C4-2B (cell line): ENCODE measurements around the gene C1orf159.

Experiments used
- H3K27ac ChIP-seq: fragments of 450-650 bp; 2 replicates; pipeline ENCODE4 v1.5.1; 2017
- ZFX ChIP-seq: fragments of 450-650 bp; IDR thresholded peaks from 2 replicates; pipeline ENCODE4 v1.6.1; 2017
- TF ChIP-seq, protein P1 (sequence below): fragments of 450-650 bp; conservative IDR thresholded peaks from 2 replicates; pipeline ENCODE4 v1.5.1; 2017; ENCODE audit warnings: mild to moderate bottlenecking

Gene C1orf159

DNA sequence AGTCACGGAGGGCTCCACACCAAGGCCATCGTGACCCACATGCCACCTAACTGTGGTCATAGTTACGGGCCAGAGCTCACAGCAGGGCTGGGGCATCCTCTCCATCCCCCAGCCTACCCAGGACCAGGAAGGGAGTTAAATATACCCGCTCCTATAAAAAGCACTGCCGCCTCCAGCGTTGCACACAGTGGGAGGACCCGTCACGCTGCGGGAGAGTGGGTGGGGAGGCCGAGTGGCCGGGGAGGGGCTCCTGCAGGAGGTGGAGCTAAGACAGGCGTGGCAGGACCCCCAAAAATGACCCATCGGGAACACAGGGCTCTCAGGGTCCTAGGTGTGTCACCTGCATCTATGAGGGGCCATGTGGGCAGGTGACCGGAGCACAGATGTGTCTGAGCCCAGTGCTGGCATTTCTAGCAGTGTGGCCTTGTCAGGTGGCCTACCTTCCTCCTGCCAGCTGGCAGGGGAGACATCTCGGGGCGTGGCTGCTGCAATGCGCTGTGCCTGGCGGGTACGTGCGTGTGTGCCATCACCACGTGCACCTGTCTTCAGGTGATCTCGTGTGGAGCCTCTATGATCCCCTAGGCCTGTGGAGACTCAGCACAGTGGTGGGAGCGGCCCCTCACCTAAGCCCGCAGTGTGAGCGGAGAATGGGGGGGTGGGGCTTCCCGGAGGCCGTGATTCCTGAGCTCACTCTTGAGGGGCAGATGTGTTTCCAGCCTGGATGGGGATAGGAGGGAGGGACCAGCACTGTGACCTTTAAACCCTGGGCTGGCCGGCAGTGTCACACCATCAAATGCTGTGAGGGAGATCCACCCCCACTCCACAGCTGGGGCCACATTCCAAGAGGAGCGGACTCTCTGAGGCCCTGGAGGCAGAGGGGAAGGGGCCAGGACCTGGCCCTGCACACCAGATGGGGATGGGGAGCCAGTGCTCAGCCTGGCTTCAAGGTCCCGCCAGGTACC lies 78.2 kb downstream of the C1orf159 start:
- H3K27ac ChIP-seq: no peak overlapping the region
- TF ChIP-seq, protein P1, sequence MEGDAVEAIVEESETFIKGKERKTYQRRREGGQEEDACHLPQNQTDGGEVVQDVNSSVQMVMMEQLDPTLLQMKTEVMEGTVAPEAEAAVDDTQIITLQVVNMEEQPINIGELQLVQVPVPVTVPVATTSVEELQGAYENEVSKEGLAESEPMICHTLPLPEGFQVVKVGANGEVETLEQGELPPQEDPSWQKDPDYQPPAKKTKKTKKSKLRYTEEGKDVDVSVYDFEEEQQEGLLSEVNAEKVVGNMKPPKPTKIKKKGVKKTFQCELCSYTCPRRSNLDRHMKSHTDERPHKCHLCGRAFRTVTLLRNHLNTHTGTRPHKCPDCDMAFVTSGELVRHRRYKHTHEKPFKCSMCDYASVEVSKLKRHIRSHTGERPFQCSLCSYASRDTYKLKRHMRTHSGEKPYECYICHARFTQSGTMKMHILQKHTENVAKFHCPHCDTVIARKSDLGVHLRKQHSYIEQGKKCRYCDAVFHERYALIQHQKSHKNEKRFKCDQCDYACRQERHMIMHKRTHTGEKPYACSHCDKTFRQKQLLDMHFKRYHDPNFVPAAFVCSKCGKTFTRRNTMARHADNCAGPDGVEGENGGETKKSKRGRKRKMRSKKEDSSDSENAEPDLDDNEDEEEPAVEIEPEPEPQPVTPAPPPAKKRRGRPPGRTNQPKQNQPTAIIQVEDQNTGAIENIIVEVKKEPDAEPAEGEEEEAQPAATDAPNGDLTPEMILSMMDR: no peak
- TF ChIP-seq ZFX: no peak

DNA sequence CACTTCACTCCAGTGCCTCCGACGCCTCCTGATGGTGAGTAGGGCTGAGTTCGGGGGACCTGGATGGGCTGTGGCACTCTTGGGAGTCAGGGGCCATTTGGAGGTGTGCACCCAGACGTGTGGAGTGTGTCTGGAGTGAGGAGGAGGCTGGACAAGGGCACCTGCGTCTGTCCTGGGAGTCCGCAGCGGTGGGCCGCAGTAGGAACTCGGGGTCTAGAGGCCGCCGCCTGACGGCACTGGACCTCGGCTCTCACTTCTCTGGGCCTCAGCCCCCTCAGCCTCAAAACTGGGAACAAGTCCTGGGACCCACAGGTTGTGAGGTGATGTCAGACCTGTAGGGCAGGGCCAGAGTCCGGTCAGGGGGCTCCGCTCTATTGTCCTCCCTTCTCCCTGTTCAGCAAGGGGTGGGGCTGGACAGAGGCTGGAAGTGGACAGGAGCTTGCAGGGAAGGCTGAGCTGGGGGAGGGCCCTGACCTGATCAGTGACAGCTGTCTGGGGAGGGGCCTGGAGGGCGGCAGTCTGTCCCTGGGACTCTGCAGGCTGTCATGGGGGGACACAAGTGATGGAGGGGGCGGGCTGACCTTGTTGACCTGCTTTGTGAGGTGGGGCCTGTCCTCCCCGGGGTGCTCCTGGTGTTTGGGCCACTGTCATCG lies 80.5 kb downstream of the C1orf159 start:
- no peak overlapping the region for H3K27ac ChIP-seq
- TF ChIP-seq, protein P1: no peak
- no peak for TF ChIP-seq ZFX

DNA sequence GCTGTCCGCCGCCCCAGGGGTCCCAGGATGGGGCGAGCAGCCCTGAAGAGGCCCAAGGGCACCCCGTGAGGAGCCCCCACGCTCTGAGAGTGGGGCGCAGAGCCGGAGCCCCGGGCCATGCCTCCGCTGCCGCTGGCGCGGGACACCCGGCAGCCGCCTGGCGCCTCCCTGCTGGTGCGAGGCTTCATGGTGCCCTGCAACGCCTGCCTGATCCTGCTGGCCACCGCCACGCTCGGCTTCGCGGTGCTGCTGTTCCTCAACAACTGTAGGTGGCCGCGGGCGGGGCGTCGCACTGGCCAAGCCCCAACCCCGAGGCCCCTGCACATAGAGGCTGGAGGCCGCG lies 81.5 kb downstream of the C1orf159 start:
- no peak for TF ChIP-seq ZFX
- TF ChIP-seq, protein P1: no peak
- no peak overlapping the region for H3K27ac ChIP-seq

DNA sequence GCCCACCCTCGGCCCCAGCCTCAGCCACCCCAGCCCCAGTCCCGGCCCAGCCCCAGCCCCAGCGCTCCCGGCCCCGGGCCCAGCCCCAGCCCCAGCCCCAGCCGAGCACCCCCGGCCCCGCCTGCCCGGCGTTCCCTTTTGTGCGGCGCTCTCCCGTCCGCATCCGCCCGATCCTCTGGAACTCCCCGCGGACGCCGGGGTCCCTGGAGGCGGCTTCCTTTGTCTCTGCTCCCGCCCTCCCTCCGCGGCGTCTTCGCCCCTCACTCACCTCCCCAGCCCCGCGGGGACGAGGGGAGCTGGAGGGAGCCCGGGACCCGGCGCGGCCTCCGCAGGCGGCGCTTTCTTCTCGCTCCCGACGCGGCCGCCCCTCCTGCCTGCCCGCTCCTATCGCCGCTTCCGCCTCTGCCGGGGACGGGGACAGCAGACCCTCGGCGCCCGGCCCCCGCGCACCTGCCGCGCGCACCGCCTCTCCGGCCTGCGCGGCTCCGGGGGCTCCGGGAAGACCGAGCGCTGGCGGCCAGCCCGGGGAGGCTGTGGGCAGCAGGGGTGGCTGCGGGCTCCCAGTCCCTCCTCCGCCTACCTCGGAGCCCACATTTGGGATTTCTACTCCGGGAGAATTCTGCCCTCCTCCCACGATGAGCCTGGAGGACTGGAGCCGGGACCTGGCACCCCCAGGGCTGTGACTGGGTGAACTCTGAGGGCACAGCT lies 82.0 kb downstream of the C1orf159 start:
- TF ChIP-seq, protein P1: no peak
- no peak for TF ChIP-seq ZFX
- no peak overlapping the region for H3K27ac ChIP-seq

DNA sequence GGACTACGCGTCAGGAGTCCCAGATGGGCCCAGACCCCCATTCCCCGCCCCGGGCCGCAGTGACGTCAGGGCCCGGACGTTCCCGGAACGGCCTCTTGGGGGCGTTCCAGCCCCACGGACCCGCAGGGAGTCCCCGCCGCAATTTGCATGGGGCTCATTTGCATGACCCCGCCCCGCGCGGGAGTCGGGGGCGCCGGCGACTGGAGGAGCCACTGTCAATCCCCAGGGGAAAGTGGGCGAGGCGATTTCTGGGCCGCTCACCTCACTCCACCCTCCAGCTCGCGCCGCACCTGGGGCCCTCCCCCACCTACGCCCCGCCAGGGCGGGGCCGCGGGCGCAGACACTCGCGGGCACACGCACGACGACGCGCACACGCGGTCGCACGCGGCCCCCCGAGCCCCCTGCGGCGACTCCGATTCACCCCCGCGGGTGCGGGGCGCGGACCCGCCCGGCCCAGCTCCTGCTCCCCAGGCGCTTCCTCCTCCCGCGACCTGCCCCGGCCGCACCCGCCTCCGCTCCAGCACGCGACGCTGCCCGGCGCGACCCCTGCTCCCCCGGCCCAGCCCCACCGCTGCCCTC lies 82.8 kb downstream of the C1orf159 start:
- TF ChIP-seq, protein P1: no peak; the same call in 1 of the 2 replicates
- TF ChIP-seq ZFX: no peak
- H3K27ac ChIP-seq: no peak overlapping the region

DNA sequence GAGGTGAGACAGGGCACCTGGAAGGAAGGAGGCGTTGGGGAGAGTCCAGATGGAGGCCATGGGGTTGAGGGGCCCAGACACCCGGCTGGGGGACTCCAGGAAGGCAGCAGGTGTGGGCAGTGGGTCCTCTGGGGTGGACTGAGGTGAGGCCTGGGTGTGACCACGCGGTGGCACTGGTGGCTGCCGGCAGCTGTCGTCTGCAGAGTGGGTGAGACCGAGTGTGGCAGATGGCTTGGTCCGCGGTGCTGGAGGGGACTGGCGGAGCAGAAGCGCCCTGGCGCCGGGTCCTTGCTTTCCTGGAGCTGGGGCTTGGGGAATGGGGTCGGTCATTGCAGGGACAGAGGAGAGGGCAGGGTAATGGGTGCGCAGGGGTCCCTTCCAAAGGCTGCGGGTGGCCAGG lies 83.5 kb downstream of the C1orf159 start:
- TF ChIP-seq, protein P1: no peak
- TF ChIP-seq ZFX: no peak
- no peak overlapping the region for H3K27ac ChIP-seq
